Suprapubic skin (tissue), 4 donors: ENCODE data around the gene GNAT3. TPM values are rescaled to one million over a fixed set of nuclear protein-coding genes. Genes with fewer than 3 reads are reported as not detected.

Source experiments
- DNase-seq, 2 donors: peaks; one replicate each; pipeline ENCODE4 v3.0.0-alpha.2; 2019; ENCODE audit warnings: low spot score in 2 of 2
- H3K27ac ChIP-seq: fragments of 200-600 bp; sonication (generic); one replicate; pipeline ENCODE4 v1.5.1; 2019
- H3K27me3 ChIP-seq: fragments of 200-600 bp; sonication (generic); one replicate; pipeline ENCODE4 v1.5.1; 2019
- H3K36me3 ChIP-seq: fragments of 200-600 bp; sonication (generic); one replicate; pipeline ENCODE4 v1.5.1; 2019
- H3K4me1 ChIP-seq: fragments of 200-600 bp; sonication (generic); one replicate; pipeline ENCODE4 v1.5.1; 2019
- H3K4me3 ChIP-seq: fragments of 200-600 bp; sonication (generic); one replicate; pipeline ENCODE4 v1.5.1; 2019; ENCODE audit warnings: mild to moderate bottlenecking
- H3K9me3 ChIP-seq: fragments of 200-600 bp; sonication (generic); one replicate; pipeline ENCODE4 v1.5.1; 2019
- EP300 ChIP-seq: sonication (generic); formaldehyde crosslinking; IDR thresholded peaks from one replicate; pipeline ENCODE4 v1.6.1; 2017; ENCODE audit warnings: antibody characterized with exemption
- POLR2A ChIP-seq, 2 donors: fragments of 450-650 bp; IDR thresholded peaks; one replicate each; pipeline ENCODE4 v1.6.1; 2017; ENCODE audit warnings: antibody characterized with exemption in 2 of 2, mild to moderate bottlenecking in 2 of 2, moderate library complexity in 2 of 2
- POLR2AphosphoS5 ChIP-seq, 3 donors: sonication (generic); formaldehyde crosslinking; IDR thresholded peaks; one replicate each; pipeline ENCODE4 v1.6.1; 2017; ENCODE audit warnings: antibody characterized with exemption in 3 of 3
- WGBS: methylation state at CpG from one replicate; pipeline ENCODE4 v1.1.5; 2018; 5-methylcytosine and 5-hydroxymethylcytosine counted together
- total RNA-seq, 4 donors: library from RNA; depleted of rRNA; stranded (reverse); fragments of >200 nt; gene quantifications; one replicate each; pipeline ENCODE4 v1.1.0, GENCODE V29; 2016
- TF ChIP-seq, protein P1 (sequence below), 2 donors: fragments of 200-600 bp in 1 of 2; fragments of 450-650 bp in 1 of 2; sonication (generic) in 1 of 2; IDR thresholded peaks; one replicate each; pipeline ENCODE4 v1.5.1; 2016 to 2019; ENCODE audit warnings: antibody characterized with exemption in 2 of 2, mild to moderate bottlenecking in 1 of 2, moderate library complexity in 1 of 2

GNAT3 gene
- total RNA-seq, 4 donors from 2014 or later: not detected

DNA sequence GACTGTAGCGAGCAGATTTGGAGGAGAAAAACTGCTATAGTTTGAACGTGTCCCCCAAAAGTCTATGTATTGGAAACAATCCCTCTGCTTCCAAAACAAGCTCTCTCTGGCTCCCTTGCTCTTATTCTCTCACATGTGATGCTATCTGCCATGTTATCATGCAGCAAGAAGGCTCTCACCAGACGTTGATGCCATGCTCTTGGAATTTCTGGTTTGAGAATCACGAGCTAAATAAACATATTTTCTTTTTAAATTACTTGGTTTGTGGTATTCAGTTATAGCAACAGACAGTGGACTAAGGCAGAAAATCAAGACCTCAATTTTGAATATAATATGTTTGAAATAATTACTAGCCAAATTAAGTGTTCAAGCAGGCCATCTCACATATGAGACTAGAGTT, 17.5 kb upstream of the GNAT3 start:
- TF ChIP-seq, protein P1, sequence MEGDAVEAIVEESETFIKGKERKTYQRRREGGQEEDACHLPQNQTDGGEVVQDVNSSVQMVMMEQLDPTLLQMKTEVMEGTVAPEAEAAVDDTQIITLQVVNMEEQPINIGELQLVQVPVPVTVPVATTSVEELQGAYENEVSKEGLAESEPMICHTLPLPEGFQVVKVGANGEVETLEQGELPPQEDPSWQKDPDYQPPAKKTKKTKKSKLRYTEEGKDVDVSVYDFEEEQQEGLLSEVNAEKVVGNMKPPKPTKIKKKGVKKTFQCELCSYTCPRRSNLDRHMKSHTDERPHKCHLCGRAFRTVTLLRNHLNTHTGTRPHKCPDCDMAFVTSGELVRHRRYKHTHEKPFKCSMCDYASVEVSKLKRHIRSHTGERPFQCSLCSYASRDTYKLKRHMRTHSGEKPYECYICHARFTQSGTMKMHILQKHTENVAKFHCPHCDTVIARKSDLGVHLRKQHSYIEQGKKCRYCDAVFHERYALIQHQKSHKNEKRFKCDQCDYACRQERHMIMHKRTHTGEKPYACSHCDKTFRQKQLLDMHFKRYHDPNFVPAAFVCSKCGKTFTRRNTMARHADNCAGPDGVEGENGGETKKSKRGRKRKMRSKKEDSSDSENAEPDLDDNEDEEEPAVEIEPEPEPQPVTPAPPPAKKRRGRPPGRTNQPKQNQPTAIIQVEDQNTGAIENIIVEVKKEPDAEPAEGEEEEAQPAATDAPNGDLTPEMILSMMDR (IDR thresholded peaks at IDR 0.05): no peak
- TF ChIP-seq POLR2AphosphoS5 (IDR thresholded peaks at IDR 0.05) (no peak), EP300 (no peak), POLR2A (IDR thresholded peaks at IDR 0.05) (no peak)
- 77% methylated on average over 4 of the region's 4 CpGs for WGBS
- H3K4me1 ChIP-seq: no peaks in the 10 kb centered on the region

DNA sequence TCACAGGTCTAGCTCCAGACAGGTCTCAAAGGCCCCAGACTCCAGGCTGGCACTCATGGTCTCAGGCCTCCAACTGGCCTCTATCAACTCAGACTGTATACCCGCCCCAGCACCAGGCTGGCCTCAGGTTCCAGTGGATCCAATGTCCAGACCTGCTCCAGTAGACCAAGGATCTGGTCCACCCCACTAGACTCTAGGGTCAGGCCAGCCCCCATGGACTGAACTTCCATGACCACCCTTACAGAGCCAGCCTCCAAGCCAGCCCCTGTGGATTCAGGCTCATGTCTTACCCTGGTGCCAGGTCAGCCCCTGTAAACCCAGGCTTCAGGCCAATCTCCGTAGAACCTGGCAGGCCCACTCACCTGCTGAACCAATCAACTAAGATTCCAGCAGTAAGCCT, 16.8 kb upstream of the GNAT3 start:
- 81% methylated on average over 2 of the region's 2 CpGs for WGBS

More for the DNA sequence above, 17.5 kb upstream of the GNAT3 start:
- no peak overlapping the region for H3K27ac ChIP-seq
- H3K36me3 ChIP-seq: no peaks in the 10 kb centered on the region
- no peaks in the 10 kb centered on the region for H3K27me3 ChIP-seq
- H3K4me3 ChIP-seq: no peak overlapping the region
- no peaks in the 10 kb centered on the region for H3K9me3 ChIP-seq
- no peak for DNase-seq

DNA sequence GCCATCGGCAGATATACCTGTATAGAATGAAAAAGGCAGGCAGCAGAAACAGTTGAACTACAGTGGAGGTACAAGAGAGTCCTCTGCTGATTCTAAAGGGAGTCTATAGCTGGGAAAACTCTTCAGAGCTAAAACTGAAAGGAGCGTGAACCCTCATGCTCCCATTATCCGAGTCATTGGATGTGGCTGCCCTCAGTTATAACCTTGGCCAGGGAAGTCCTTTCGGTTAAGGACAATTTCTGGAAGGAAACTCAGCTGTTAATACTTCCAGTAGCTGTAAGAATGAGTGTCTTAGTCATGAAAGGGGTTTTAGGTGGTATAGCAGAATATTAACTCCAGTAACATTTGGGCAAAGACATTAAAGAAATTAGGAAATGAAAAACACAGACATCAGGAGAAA, 14.6 kb upstream of the GNAT3 start:
- Histone ChIP-seq H3K27me3 (no peaks in the 10 kb centered on the region), H3K9me3 (no peaks in the 10 kb centered on the region), H3K4me1 (peaks cover 4% of the 10 kb centered on the region), H3K27ac (no peak overlapping the region), H3K36me3 (no peaks in the 10 kb centered on the region), H3K4me3 (no peak overlapping the region)
- TF ChIP-seq, protein P1 (IDR thresholded peaks at IDR 0.05): no peak
- TF ChIP-seq EP300 (no peak), POLR2A (IDR thresholded peaks at IDR 0.05) (no peak), POLR2AphosphoS5 (IDR thresholded peaks at IDR 0.05) (no peak)
- WGBS: 89% methylated on average over 4 of the region's 4 CpGs
- no peak for DNase-seq

More for the DNA sequence above, 16.8 kb upstream of the GNAT3 start:
- Histone ChIP-seq H3K36me3 (no peaks in the 10 kb centered on the region), H3K4me3 (no peak overlapping the region), H3K27me3 (no peaks in the 10 kb centered on the region), H3K9me3 (no peaks in the 10 kb centered on the region), H3K27ac (no peak overlapping the region), H3K4me1 (no peaks in the 10 kb centered on the region)
- TF ChIP-seq POLR2A (IDR thresholded peaks at IDR 0.05) (no peak), EP300 (no peak), POLR2AphosphoS5 (IDR thresholded peaks at IDR 0.05) (no peak)
- TF ChIP-seq, protein P1 (IDR thresholded peaks at IDR 0.05): no peak
- DNase-seq: no peak

DNA sequence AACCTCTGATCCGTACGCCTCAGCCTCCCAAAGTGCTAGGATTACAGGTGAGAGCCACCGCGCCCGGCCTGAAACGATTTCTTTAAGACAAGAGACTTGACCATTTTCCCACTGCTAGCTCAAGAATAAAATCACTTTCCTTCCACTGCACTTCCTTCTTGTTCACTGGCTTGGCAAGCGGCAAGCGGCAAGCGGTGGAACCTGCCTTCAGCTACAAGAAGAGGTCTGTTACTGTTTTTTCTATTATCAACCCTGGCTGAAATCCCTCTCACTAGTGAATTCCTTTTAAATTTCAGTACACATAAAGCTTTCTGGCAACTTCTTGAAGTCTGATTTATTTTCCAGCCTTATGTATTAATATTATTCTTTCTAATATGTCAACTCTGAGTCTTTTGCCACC, 12.8 kb upstream of the GNAT3 start:
- no peak for DNase-seq
- WGBS: 87% methylated on average over 9 of the region's 9 CpGs

DNA sequence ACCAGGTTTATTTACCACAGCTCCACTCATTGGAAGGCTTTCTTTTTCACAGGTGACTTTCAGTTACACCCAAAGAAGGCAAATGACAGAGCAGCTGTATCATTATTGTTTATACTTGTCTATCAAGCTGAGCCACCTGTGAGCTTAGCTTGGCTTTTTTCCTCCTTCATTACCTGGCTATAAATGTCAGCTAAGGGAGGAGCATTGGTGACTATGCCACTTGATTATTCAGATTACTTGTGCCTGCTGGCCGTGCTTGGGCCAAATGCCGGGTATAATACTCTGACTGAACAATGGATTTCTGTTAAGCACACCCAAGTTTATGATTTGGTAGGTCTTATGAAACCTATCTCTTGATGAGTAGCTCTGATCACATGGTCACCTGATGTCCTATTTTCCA, 9.9 kb upstream of the GNAT3 start:
- no peak overlapping the region for H3K4me3 ChIP-seq
- no peaks in the 10 kb centered on the region for H3K9me3 ChIP-seq
- H3K36me3 ChIP-seq: no peaks in the 10 kb centered on the region
- H3K27me3 ChIP-seq: no peaks in the 10 kb centered on the region
- DNase-seq: no peak
- no peak overlapping the region for H3K27ac ChIP-seq
- peaks cover 4% of the 10 kb centered on the region for H3K4me1 ChIP-seq
- TF ChIP-seq EP300 (no peak), POLR2AphosphoS5 (IDR thresholded peaks at IDR 0.05) (no peak), POLR2A (IDR thresholded peaks at IDR 0.05) (no peak)
- TF ChIP-seq, protein P1 (IDR thresholded peaks at IDR 0.05): no peak
- 59% methylated on average over 2 of the region's 2 CpGs for whole genome bisulfite sequencing

More for the DNA sequence above, 12.8 kb upstream of the GNAT3 start:
- TF ChIP-seq POLR2AphosphoS5 (IDR thresholded peaks at IDR 0.05): no peak
- TF ChIP-seq POLR2A (IDR thresholded peaks at IDR 0.05): no peak
- TF ChIP-seq, protein P1 (IDR thresholded peaks at IDR 0.05): no peak
- no peak for TF ChIP-seq EP300
- Histone ChIP-seq H3K4me1 (peaks cover 4% of the 10 kb centered on the region), H3K27me3 (no peaks in the 10 kb centered on the region), H3K9me3 (no peaks in the 10 kb centered on the region), H3K36me3 (no peaks in the 10 kb centered on the region), H3K4me3 (no peak overlapping the region), H3K27ac (no peak overlapping the region)
